HG02943 (cell line): ENCODE measurements around the gene NBDY.
"Not testable (repeated sequence)": the region's sequence is repeated elsewhere in the genome, so short reads cannot be mapped to it uniquely, and the experiment has no call there.

Experiments
- ATAC-seq: cut with Tn5 transposase; IDR thresholded peaks from one replicate; pipeline ENCODE4 v1.9.1; 2021; ENCODE audit warnings: mild to moderate bottlenecking, low read depth, moderate library complexity; ENCODE audit not compliant: unreplicated experiment

NBDY gene

DNA sequence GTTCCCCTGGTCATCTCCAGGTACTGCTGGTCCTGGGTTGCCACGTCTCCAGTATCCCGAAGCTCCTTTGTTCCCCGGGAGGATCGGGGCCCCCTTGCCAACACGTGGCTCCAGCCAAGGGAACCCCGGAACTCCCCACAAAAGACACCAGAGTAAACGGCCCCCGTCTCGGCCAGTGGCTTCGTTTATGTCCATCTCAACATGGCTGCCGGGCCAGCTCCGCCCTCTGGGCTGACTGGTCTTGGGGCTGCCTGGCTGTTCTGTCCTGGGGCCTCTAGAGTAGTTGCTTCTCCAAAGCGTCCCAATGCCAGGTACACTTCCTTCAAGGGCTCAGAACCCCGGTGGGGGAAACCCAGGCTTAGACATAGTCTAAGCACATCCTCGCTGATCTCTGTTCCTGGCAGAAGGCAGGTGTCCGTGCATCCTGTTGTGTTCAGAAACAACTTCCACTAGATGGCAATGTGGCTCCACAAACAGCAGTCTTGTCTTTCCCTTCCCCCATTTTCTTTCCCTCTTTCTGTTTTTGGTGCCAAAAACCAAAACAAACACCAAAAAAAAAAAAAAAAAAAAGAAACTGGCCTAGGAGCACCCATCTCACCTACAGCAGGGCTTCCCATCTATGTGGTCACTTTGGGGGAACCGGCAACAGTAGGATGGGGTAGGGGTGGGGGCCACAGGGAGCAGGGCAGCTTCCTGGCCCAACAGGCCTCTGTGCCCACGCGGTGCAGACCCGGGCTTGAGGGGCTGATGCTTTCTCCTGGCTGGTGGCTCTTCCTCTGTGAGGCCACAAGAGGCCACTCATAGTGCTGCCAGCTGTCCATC lies 35.3 kb downstream of the NBDY start:
- peak; percentile 45 for ATAC-seq

DNA sequence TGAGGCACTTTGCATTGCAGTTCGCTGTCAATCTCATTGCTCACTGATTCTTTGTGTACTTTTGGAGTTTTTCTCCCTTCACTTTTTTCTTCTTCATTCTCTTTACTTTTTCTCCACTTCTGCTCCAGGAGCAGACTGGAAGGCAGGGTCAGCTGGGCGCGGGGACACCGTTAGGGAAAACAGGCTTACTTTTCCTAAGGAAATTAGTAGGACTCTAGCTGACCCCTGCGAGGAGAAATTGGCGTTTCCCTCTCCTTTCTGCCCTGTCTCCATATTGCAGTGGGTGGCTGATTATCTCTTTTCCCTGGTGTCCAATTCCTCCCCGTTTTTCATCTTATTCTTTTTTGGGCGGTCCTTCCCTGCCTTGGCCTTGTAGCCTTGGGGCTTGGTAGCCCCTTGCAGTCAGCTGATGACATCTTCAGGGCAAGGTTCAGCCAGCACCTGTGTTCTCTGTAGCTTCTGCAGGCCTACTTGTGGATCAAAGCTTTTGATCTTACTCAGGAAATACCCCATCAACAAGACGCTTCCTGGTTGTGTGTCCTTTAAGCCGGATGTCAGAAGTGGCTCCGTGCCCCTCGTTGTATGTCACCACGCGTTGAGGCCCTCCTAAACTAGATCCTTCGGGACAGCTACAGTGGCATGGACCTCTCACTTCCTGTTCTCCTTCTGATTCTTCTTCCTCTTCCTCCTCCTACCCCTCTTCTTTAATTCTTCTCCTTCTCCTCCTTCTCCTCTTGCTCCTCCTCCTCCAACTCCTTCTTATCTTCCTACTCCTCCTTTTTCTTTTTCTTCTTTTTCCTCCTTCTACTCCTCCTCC lies 36.1 kb downstream of the NBDY start:
- ATAC-seq: no peak

DNA sequence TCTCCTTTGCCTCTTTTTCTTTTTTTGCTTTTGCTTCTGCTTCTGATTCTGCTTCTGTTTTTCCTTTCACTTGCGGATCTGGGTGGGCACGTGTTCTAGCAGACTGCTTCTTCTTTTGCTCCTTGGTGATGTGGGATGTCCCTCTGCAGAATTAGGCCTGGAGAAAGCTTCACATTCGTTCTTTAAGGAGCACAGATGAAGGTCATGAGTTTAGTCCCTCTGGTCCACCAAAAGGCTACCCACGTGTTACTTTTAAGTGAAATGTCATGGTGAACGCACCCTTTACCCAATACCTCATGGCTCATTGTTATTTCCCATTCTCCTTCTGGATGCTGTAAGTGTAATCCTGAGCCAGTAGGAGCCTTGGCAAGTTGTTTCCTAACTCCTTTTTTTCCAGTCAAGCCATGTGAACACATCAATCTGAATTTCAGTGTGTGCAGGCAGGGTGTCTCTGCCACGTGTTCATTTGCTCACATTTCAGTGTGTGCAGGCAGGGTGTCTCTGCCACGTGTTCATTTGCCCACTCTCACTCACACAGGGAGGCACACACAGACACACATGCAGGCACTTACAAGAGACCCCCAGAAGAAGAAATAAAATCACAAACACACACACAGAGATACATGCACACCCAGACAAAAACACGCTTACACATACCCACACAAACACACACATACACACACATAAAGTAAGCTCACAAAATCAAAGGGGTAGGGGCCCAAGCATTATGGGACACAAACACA lies 36.9 kb downstream of the NBDY start:
- ATAC-seq: no peak

DNA sequence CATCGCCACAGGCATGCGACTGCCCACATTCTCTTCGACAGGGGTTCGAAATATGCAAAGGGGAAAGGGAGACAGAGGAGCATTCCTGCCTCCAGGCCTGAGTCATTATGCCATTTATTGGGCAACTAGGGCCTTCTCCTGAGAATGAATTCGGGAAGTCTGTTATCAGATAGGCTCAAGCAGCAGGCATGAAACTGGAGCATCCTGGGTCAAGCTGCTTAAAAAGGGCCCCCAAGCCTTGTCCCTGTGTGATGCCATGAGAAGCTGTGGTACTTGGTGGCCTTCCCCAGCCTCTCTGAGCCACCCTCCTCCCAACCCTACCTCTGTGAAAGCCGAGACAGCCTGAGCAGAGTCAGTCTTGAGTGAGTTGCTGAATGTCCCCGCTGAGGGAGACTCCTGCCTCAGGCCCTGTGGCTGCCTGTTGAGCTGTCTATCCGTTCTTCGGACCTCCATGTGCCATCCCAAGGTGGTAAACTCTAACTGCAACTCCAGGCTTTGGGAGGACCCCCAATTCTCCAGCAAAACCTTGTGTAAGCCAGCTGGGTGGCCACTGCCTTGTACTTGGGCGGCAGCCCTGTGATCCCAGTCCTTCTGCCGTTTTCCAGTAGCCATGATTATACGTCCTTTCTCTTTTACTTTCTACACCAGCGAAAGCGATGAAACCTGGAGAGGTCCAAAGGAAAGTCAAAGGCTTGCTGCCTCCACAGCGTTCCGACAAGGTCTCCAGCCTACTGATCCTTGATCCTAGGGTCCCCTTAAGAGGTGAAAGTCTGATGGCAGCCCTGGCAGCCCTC lies 37.7 kb downstream of the NBDY start:
- no peak for ATAC-seq

DNA sequence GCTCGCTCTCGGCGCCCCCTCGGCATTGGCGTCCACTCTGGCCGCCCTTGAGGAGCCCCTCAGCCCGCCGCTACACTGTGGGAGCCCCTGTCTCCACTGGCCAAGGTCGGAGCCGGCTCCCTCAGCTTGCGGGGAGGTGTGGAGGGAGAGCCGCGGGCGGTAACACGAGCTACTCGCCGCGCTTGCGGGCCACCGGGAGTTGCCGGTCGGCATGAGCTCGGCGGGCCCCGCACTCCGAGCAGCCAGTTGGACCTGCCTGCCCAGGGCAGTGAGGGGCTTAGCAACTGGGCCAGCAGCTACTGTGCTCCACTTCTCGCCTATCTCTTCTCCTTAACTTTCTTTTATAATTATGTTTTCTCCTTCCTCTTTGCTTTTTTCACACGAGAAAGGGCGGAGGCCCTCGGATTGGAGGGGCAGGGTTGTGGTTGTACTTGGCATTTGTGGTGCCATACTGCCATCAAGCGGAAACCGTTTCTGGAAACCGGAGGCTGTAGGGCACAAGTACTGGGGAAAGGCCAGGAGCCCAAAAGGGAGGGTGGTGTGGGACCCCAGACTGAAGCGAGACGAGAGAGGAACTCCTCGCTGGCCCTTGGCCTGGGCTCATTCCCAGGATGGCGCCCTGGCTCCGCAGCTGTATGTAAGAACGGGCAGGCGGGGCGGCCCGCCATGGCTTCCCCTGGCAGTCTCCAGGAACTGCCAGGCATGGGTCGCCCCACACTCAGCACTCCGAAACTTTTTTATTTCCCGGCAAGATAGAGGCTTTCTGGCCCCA lies 38.5 kb downstream of the NBDY start:
- ATAC-seq: not testable (repeated sequence)

DNA sequence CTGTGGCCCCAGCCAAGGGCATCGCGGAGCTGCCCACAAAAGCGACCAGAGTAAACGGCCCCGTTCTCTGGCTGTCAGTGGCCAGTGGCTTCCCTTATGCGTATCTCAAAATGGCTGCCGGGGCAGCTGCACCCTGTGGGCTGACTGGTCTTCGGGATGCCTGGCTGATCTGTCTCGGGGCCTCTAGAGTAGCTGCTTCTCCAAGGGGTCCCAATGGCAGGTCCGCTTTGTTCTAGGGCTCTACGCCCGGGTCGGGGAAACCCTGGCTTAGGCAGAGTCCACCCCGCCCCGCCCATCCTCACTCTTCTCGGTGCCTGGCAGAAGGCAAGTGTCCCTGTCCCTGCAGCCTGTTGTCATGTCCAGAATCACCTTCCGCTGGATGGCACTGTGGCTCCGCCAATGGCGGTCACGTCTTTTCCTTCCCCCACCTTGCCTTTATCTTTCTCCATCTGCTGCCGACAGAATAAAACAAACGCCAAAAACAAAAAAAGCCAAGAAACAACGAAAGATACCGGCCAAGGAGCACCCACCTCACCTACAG lies 39.1 kb downstream of the NBDY start:
- ATAC-seq: not testable (repeated sequence)

DNA sequence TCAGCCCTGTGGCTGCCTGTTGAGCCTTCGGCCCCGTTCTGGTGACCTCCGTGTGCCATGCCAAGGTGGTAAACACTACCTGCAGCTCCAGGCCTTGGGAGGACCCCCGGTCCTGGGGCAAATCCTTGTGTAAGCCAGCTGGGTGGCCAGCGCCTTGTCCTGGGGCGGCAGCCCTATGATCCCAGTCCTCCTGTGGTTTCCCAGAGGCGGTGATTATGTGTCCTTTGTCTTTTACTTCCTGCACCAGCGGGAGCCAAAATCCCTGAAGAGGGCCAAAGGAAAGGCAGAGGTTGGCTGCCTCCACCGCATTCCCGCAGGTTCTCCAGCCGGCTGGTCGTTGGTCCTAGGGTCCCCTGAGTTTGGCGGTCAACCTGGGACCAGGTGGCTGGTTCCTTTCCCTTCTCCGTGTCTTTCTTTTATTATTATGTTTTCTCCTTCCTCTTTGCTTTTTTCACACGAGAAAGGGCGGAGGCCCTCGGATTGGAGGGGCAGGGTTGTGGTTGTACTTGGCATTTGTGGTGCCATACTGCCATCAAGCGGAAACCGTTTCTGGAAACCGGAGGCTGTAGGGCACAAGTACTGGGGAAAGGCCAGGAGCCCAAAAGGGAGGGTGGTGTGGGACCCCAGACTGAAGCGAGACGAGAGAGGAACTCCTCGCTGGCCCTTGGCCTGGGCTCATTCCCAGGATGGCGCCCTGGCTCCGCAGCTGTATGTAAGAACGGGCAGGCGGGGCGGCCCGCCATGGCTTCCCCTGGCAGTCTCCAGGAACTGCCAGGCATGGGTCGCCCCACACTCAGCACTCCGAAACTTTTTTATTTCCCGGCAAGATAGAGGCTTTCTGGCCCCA lies 43.9 kb downstream of the NBDY start:
- ATAC-seq: peak; percentile 34

DNA sequence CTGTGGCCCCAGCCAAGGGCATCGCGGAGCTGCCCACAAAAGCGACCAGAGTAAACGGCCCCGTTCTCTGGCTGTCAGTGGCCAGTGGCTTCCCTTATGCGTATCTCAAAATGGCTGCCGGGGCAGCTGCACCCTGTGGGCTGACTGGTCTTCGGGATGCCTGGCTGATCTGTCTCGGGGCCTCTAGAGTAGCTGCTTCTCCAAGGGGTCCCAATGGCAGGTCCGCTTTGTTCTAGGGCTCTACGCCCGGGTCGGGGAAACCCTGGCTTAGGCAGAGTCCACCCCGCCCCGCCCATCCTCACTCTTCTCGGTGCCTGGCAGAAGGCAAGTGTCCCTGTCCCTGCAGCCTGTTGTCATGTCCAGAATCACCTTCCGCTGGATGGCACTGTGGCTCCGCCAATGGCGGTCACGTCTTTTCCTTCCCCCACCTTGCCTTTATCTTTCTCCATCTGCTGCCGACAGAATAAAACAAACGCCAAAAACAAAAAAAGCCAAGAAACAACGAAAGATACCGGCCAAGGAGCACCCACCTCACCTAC lies 44.5 kb downstream of the NBDY start:
- ATAC-seq: peak; percentile 41

DNA sequence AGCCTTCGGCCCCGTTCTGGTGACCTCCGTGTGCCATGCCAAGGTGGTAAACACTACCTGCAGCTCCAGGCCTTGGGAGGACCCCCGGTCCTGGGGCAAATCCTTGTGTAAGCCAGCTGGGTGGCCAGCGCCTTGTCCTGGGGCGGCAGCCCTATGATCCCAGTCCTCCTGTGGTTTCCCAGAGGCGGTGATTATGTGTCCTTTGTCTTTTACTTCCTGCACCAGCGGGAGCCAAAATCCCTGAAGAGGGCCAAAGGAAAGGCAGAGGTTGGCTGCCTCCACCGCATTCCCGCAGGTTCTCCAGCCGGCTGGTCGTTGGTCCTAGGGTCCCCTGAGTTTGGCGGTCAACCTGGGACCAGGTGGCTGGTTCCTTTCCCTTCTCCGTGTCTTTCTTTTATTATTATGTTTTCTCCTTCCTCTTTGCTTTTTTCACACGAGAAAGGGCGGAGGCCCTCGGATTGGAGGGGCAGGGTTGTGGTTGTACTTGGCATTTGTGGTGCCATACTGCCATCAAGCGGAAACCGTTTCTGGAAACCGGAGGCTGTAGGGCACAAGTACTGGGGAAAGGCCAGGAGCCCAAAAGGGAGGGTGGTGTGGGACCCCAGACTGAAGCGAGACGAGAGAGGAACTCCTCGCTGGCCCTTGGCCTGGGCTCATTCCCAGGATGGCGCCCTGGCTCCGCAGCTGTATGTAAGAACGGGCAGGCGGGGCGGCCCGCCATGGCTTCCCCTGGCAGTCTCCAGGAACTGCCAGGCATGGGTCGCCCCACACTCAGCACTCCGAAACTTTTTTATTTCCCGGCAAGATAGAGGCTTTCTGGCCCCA lies 49.3 kb downstream of the NBDY start:
- peak; percentile 38 for ATAC-seq

DNA sequence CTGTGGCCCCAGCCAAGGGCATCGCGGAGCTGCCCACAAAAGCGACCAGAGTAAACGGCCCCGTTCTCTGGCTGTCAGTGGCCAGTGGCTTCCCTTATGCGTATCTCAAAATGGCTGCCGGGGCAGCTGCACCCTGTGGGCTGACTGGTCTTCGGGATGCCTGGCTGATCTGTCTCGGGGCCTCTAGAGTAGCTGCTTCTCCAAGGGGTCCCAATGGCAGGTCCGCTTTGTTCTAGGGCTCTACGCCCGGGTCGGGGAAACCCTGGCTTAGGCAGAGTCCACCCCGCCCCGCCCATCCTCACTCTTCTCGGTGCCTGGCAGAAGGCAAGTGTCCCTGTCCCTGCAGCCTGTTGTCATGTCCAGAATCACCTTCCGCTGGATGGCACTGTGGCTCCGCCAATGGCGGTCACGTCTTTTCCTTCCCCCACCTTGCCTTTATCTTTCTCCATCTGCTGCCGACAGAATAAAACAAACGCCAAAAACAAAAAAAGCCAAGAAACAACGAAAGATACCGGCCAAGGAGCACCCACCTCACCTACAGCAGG lies 50.0 kb downstream of the NBDY start:
- ATAC-seq: peak; percentile 42

DNA sequence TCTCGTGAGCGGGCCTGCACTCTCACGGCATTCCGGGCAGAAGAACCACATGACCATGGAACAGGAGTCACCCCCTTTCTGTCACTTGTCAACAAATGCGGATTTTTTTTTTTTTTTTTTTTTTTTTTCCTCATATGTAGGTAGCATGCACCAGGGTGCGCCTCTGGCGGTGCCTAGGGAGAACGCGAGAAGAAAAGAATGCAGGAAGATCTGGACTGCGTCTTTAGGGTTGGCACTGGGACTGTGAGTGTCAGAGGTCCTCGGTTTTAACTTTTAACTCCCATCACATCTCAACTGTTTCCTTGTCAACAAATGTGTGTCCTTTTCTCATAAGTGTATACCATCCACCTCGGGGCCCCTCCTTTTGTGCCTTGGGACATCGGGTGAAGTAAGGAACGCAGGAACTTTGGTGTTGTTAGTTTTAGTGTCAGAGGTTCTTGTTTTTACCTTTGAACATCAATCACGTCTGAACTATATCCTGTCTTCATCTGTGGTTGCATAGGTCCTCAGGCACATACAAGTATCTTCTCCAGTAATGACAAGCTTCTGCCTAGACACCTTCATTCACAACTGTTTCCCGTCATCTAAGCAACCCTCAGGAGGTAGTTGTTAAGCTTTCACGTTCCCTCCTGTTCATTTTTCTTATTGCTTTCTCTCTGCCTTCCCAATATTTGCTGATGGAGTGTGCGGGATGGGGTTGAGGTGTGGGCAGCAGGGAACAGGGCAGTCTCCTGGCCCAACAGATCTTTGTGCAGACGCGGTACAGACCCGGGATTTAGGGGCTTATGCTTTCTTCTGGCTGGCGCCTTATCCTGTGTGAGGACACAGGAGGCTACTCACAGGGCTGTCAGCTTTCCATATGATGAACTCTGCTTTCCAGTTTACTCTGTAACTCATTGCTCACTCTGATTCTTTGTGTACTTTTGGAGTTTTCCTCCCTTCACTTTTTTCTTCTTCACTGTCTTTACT lies 51.9 kb downstream of the NBDY start:
- ATAC-seq: not testable (repeated sequence)

DNA sequence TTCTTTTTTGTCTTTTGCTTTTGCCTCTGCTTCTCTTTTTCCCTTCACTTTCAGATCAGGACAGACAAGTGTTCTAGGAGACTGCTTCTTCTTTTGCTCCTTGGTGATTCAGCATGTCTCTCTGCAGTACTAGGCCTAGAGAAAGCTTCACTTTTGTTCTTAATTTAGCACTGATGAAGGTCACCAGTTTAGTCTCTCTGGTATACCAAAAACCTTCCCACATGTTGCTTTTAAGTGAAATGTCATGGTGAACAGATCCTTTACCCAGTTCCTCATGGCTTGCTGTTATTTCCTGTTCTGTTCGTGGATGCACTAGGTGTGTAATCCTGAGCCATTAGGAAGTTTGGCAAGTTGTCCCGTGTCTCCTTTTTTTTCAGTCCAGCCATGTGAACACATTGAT lies 53.3 kb downstream of the NBDY start:
- ATAC-seq: no peak

DNA sequence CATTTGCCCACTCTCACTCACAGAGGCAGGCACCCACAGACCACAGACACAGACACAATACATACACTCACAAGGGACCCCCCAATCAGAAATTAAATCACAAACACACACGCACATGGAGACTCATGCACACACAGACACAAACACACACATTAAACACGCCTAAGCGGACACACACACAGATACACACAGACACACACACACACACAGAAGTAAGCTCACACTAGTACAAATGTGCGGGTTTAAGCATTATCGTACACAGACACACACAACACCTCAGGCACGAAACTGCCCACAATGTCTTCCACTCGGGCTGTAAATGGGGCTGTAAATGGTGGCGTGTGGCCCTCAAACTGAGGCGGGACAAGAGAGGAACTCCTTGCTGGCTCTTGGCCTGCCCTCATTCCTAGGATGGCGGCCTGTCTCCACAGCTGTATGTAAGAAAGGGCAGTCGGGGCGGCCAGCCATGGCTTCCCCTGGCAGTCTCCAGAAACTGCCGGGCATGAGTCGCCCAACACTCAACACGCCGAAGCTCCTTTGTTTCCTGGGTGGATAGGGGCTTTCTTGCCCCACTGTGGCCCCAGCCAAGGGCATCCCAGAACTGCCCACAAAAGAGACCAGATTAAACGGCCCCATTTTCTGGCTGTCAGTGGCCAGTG lies 53.9 kb downstream of the NBDY start:
- ATAC-seq: no peak

DNA sequence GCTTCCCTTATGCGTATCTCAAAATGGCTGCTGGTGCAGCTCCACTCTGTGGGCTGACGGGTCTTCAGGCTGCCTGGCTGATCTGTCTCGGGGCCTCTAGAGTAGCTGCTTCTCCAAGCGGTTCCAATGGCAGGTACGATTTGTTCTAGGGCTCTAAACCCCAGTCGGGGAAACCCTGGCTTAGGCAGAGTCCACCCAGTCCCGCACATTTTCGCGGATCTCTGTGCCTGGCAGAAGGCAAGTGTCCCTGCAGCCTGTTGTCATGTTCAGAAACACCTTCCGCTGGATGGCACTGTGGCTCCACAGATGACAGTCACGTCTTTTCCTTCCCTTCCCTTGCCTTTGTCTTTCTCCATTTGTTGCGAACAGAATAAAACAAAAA lies 54.4 kb downstream of the NBDY start:
- no peak for ATAC-seq

DNA sequence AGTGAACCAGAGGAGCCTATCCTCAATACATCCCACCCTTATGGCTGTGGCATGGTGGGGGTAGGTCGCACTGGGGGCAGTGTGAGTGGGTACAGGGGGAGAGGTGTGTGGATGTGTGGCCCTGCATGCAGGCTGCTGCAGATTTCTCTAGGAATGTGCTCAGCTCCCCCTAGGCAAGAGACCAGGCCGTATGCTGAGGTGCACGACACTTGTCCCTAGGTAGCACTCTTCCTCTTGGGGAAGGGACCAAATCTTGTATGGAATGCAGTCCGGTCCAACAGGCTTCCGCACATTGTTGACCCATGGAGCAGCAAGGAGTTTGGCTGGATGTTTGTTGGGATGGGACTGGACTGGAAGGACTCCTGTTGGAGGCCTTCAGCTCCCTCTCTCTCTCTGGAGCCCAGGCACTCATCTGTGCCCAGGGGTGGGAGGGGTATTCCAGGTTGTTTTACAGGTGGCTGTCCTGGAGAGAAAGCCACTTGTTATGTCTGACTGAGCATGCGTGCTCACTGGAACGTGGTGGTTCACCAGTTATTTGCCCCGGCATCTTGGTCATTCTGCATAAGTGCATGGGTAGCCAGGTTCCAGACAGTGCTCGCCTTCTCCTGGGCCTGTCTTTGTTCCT lies 55.1 kb downstream of the NBDY start:
- no peak for ATAC-seq
